Measurements from ENCODE around the gene TEAD3. TPM values are rescaled to one million over a fixed set of nuclear protein-coding genes. Genes with fewer than 3 reads are reported as not detected.

TEAD3 gene
- total and polyA plus RNA-seq, 2 of the 4 experiments (the other 2 are of a cell fraction) = 5.2 to 28.0 TPM

- peak overlapping the region; percentile 94; the same call in 1 of the 2 replicates for H3K23ac ChIP-seq (ENCODE audit: low read depth, low read length)
- peak overlapping the region; percentile 41 for H3K56ac ChIP-seq (ENCODE audit: extremely low read depth, insufficient read depth, low read length)
- dilution Hi-C loops (cut with HindIII; ENCODE audit: low sequenced_read_pairs, unreplicated experiment) = no loop called here
- peaks cover 9% of the 10 kb centered on the region; the same call in 1 of the 2 replicates for H3K36me3 ChIP-seq (ENCODE audit: control insufficient read depth, insufficient read depth, low read length)
- peak overlapping the region; percentile 98 for H2AK5ac ChIP-seq (ENCODE audit: low read depth, low read length)
- no peaks in the 10 kb centered on the region for H3K9me3 ChIP-seq (ENCODE audit: control insufficient read depth, insufficient read depth, low read length)
- H2BK5ac ChIP-seq (ENCODE audit: low read depth, low read length, poor library complexity, severe bottlenecking) = peak overlapping the region; percentile 95
- H2AK9ac ChIP-seq (replicated peaks; ENCODE audit: low read depth, low read length, poor library complexity) = peak overlapping the region; percentile 86
- in situ Hi-C loops (cut with MboI; ENCODE audit: low sequenced_read_pairs) = no loop called here
- peak overlapping the region; percentile 72 for H4K5ac ChIP-seq (ENCODE audit: low read depth, low read length)
- H3K9me1 ChIP-seq (ENCODE audit: insufficient read depth, low read length) = peaks cover 34% of the 10 kb centered on the region
- TF ChIP-seq MXI1 (IDR thresholded peaks at IDR 0.05; ENCODE audit: borderline replicate concordance, low read depth, low read length) (peak; percentile 0; the same call in 1 of the 2 replicates), RAD21 (IDR thresholded peaks at IDR 0.05; ENCODE audit: low read length) (no peak)
- ATAC-seq (ENCODE audit: low read depth) = no peak
- ChIA-PET CTCF (interaction anchor here (0.6 kb wide), 1 partner anchor 245 kb away, joined by 3 read pairs; no protein-coding TSS in a partner anchor), POLR2A (ENCODE audit: unreplicated experiment) (interaction anchor here (0.6 kb wide), 1 partner anchor 556 kb away, joined by 4 read pairs; no protein-coding TSS in a partner anchor)
- H3K4me3 ChIP-seq (ENCODE audit: insufficient read depth, low read depth, low read length) = no peak overlapping the region
- H4K8ac ChIP-seq (ENCODE audit: low read depth in 2 of 2, low read length in 2 of 2) = peak overlapping the region; percentile 64 to 89
- peak overlapping the region; percentile 5; the same call in 2 of the 3 replicates for H2BK15ac ChIP-seq (ENCODE audit: low read depth, low read length)
- peak overlapping the region; percentile 65; the same call in 1 of the 2 replicates for H3K4me2 ChIP-seq (ENCODE audit: low read depth, low read length)
- DNase-seq = no peak
- H3K4ac ChIP-seq (ENCODE audit: low read depth, low read length) = peak overlapping the region; percentile 97
- no TSS peak for BruUV-seq (replicated peaks)
- peak overlapping the region; percentile 60 for H2AFZ ChIP-seq (replicated peaks; ENCODE audit: low read length, poor library complexity)
- H2BK120ac ChIP-seq (ENCODE audit: low read depth, low read length) = peak overlapping the region; percentile 96
- peak overlapping the region; percentile 79 for H3K27ac ChIP-seq (ENCODE audit: insufficient read depth, low read length)
- peak overlapping the region; percentile 89 for H4K91ac ChIP-seq (ENCODE audit: insufficient read depth, low read depth, low read length)
- peaks cover 32 to 96% of the 10 kb centered on the region in 2 experiments for H3K79me1 ChIP-seq (ENCODE audit: low read depth in 1 of 2, low read length in 2 of 2)
- peak overlapping the region; percentile 53 for H2BK20ac ChIP-seq (ENCODE audit: low read depth, low read length)
- peak overlapping the region; percentile 74; the same call in 1 of the 2 replicates for H3K18ac ChIP-seq (ENCODE audit: low read depth, low read length)
- H4K20me1 ChIP-seq (ENCODE audit: insufficient read depth, low read length) = peaks cover 38% of the 10 kb centered on the region
- peak overlapping the region; percentile 97 for H3K14ac ChIP-seq (replicated peaks; ENCODE audit: low read depth, low read length)
- H3K4me1 ChIP-seq (ENCODE audit: control insufficient read depth, insufficient read depth, low read length) = peaks cover 69% of the 10 kb centered on the region
- intact Hi-C loops (cut with micrococcal nuclease) = no loop called here
- peak overlapping the region; percentile 54 for H3K9ac ChIP-seq (ENCODE audit: low read depth, low read length)
- no peaks in the 10 kb centered on the region for H3K27me3 ChIP-seq (ENCODE audit: control insufficient read depth, insufficient read depth, low read length)
- 0% methylated on average over 1 of the region's 8 CpGs; no CpG with 5 or more reads in 1 of the 2 experiments for WGBS, 2 experiments (ENCODE audit: extremely low coverage in 2 of 2, insufficient read length in 1 of 2)
Observed at GRCh38 chr6:35490821-35491557, 5.9 kb downstream of the TEAD3 start.
